HEK293 (cell line): ENCODE results near the gene MON1B.
"Not testable (repeated sequence)": the region's sequence is repeated elsewhere in the genome, so short reads cannot be mapped to it uniquely, and the experiment has no call there.

Source experiments
- CTCF ChIA-PET: fragments of 350-600 bp; formaldehyde crosslinking; extraction: SDS; loops from one replicate; lab custom pipeline; 2021; ENCODE audit warnings: antibody characterized with exemption; lab: Yijun Ruan, JAX
- POLR2A ChIA-PET: fragments of 300-600 bp; formaldehyde crosslinking; extraction: SDS; loops from one replicate; lab custom pipeline; 2020; ENCODE audit warnings: antibody characterized with exemption, inconsistent platforms; lab: Yijun Ruan, JAX
- H3K27ac ChIP-seq: fragments of 200-500 bp; sonication (Bioruptor generic); 2 replicates; pipeline ENCODE4 v1.5.1; 2014; ENCODE audit warnings: low read depth, low read length, control low read depth, inconsistent platforms; ENCODE audit errors: extremely low read depth
- H3K36me3 ChIP-seq, 2 experiments: fragments of 200-500 bp in 1 of 2; sonication (Bioruptor generic) in 1 of 2; 1 replicate in 1 of 2; 2 replicates in 1 of 2; pipeline ENCODE4 v1.5.1; 2014 to 2017; ENCODE audit warnings: inconsistent platforms in 2 of 2, low read length in 2 of 2; ENCODE audit not compliant: control insufficient read depth in 2 of 2, insufficient read depth in 1 of 2
- H3K4me1 ChIP-seq: fragments of 200-500 bp; sonication (Bioruptor generic); 2 replicates; pipeline ENCODE4 v1.5.1; 2014; ENCODE audit warnings: mild to moderate bottlenecking, low read length, inconsistent platforms; ENCODE audit not compliant: control insufficient read depth, insufficient read depth
- H3K4me3 ChIP-seq: 2 replicates; pipeline ENCODE4 v1.5.1; 2011; ENCODE audit warnings: low read depth, mild to moderate bottlenecking, control low read depth, low read length, moderate library complexity
- H3K9me3 ChIP-seq: fragments of 200-500 bp; sonication (Bioruptor generic); 2 replicates; pipeline ENCODE4 v1.5.1; 2014; ENCODE audit warnings: low read depth, low read length, inconsistent platforms; ENCODE audit not compliant: control insufficient read depth, insufficient read depth
- IKZF3 ChIP-seq: fragments of 450-650 bp; IDR thresholded peaks from 2 replicates; pipeline ENCODE4 v1.5.0; 2018; ENCODE audit warnings: missing biosample characterization, mild to moderate bottlenecking, missing genetic modification characterization, moderate library complexity
- RBAK ChIP-seq: fragments of 450-650 bp; formaldehyde crosslinking; IDR thresholded peaks from 2 replicates; pipeline ENCODE4 v1.5.1; 2016; ENCODE audit warnings: missing biosample characterization, missing genetic modification characterization
- SALL2 ChIP-seq: fragments of 450-650 bp; formaldehyde crosslinking; IDR thresholded peaks from 2 replicates; pipeline ENCODE4 v1.5.0; 2017; ENCODE audit warnings: missing biosample characterization, mild to moderate bottlenecking, missing genetic modification characterization, borderline replicate concordance
- ZBTB8A ChIP-seq: fragments of 450-650 bp; formaldehyde crosslinking; IDR thresholded peaks from 2 replicates; pipeline ENCODE4 v1.5.1; 2016; ENCODE audit warnings: missing biosample characterization, missing genetic modification characterization
- ZNF138 ChIP-seq: fragments of 450-650 bp; formaldehyde crosslinking; IDR thresholded peaks from 2 replicates; pipeline ENCODE4 v1.5.1; 2016; ENCODE audit warnings: missing biosample characterization, missing genetic modification characterization, borderline replicate concordance
- ZNF140 ChIP-seq: fragments of 450-650 bp; formaldehyde crosslinking; IDR thresholded peaks from 2 replicates; pipeline ENCODE4 v1.5.1; 2016; ENCODE audit warnings: missing biosample characterization, missing genetic modification characterization
- ZNF19 ChIP-seq: fragments of 450-650 bp; formaldehyde crosslinking; IDR thresholded peaks from 2 replicates; pipeline ENCODE4; 2016; ENCODE audit warnings: missing biosample characterization, missing genetic modification characterization, low read depth
- ZNF23 ChIP-seq: fragments of 450-650 bp; formaldehyde crosslinking; IDR thresholded peaks from 2 replicates; pipeline ENCODE4 v1.5.1; 2016; ENCODE audit warnings: missing biosample characterization, missing genetic modification characterization, borderline replicate concordance
- ZNF24 ChIP-seq: fragments of 450-650 bp; formaldehyde crosslinking; IDR thresholded peaks from 2 replicates; pipeline ENCODE4 v1.5.1; 2016; ENCODE audit warnings: missing biosample characterization, missing genetic modification characterization
- ZNF354C ChIP-seq: fragments of 450-650 bp; formaldehyde crosslinking; IDR thresholded peaks from 2 replicates; pipeline ENCODE4 v1.5.1; 2016; ENCODE audit warnings: missing biosample characterization, missing genetic modification characterization, low read depth, borderline replicate concordance
- ZNF391 ChIP-seq: fragments of 450-650 bp; formaldehyde crosslinking; IDR thresholded peaks from 2 replicates; pipeline ENCODE4 v1.5.1; 2016; ENCODE audit warnings: low read depth, missing biosample characterization, missing genetic modification characterization, borderline replicate concordance
- ZNF394 ChIP-seq: fragments of 450-650 bp; formaldehyde crosslinking; IDR thresholded peaks from 2 replicates; pipeline ENCODE4 v1.5.1; 2016; ENCODE audit warnings: missing biosample characterization, missing genetic modification characterization, mild to moderate bottlenecking, moderate library complexity, borderline replicate concordance
- ZNF426 ChIP-seq: fragments of 450-650 bp; formaldehyde crosslinking; IDR thresholded peaks from 2 replicates; pipeline ENCODE4 v1.5.1; 2017; ENCODE audit warnings: missing biosample characterization, missing genetic modification characterization, mild to moderate bottlenecking, inconsistent platforms, moderate library complexity
- ZNF510 ChIP-seq: fragments of 450-650 bp; formaldehyde crosslinking; IDR thresholded peaks from 2 replicates; pipeline ENCODE4 v1.5.1; 2018; ENCODE audit warnings: mild to moderate bottlenecking, missing genetic modification characterization, missing biosample characterization; ENCODE audit not compliant: insufficient replicate concordance
- ZNF530 ChIP-seq: fragments of 450-650 bp; formaldehyde crosslinking; IDR thresholded peaks from 2 replicates; pipeline ENCODE4 v1.5.1; 2016; ENCODE audit warnings: low read depth, missing biosample characterization, missing genetic modification characterization
- ZNF555 ChIP-seq: fragments of 450-650 bp; formaldehyde crosslinking; conservative IDR thresholded peaks from 2 replicates; pipeline ENCODE4 v1.5.1; 2017; ENCODE audit warnings: missing biosample characterization, mild to moderate bottlenecking, missing genetic modification characterization, inconsistent platforms
- ZNF560 ChIP-seq: fragments of 450-650 bp; formaldehyde crosslinking; IDR thresholded peaks from 2 replicates; pipeline ENCODE4 v1.5.1; 2017; ENCODE audit warnings: missing biosample characterization, missing genetic modification characterization, borderline replicate concordance
- ZNF623 ChIP-seq: fragments of 450-650 bp; formaldehyde crosslinking; IDR thresholded peaks from 2 replicates; pipeline ENCODE4 v1.5.1; 2016; ENCODE audit warnings: missing biosample characterization, missing genetic modification characterization
- ZNF626 ChIP-seq: fragments of 450-650 bp; sonication (Bioruptor Pico); formaldehyde crosslinking; IDR thresholded peaks from 2 replicates; pipeline ENCODE4 v1.5.1; 2018; ENCODE audit warnings: missing biosample characterization, missing genetic modification characterization, inconsistent platforms
- ZNF664 ChIP-seq: fragments of 450-650 bp; formaldehyde crosslinking; IDR thresholded peaks from 2 replicates; pipeline ENCODE4 v1.5.1; 2016; ENCODE audit warnings: missing biosample characterization, missing genetic modification characterization
- ZNF677 ChIP-seq: fragments of 450-650 bp; IDR thresholded peaks from 2 replicates; pipeline ENCODE4 v1.5.0; 2018; ENCODE audit warnings: missing biosample characterization, mild to moderate bottlenecking, missing genetic modification characterization, moderate library complexity
- ZNF777 ChIP-seq: fragments of 450-650 bp; formaldehyde crosslinking; IDR thresholded peaks from 2 replicates; pipeline ENCODE4 v1.5.1; 2017; ENCODE audit warnings: missing biosample characterization, missing genetic modification characterization, borderline replicate concordance
- ZNF791 ChIP-seq: fragments of 450-650 bp; formaldehyde crosslinking; IDR thresholded peaks from 2 replicates; pipeline ENCODE4 v1.5.1; 2016; ENCODE audit warnings: missing biosample characterization, missing genetic modification characterization
- TF ChIP-seq, protein P1 (sequence below): fragments of 450-650 bp; formaldehyde crosslinking; conservative IDR thresholded peaks from 2 replicates; pipeline ENCODE4 v1.5.1; 2016; ENCODE audit warnings: low read depth, missing biosample characterization, missing genetic modification characterization
- TF ChIP-seq, protein P2 (sequence below): fragments of 450-650 bp; formaldehyde crosslinking; conservative IDR thresholded peaks from 2 replicates; pipeline ENCODE4 v1.5.1; 2016; ENCODE audit warnings: low read depth, missing biosample characterization, missing genetic modification characterization

Gene MON1B

DNA sequence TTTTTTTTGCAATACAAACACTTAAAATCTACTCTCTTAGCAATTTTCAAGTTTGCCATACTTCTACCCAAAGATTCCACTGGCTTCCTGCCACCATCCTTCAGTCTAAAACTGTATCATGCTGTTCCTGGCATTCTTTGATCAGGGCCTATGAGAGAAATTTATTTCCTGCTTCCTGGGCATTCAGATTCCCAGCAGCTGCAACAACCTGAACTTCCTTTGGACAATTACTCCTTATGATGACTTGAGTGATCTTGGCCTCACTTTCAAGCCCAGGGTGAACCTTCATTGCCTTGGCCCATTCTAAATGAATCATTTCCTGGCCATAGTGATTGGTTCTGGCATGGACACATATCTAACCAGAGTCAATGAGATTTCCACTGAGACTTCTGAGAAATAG, 18.0 kb upstream of the MON1B start (continued):
- no peak for TF ChIP-seq ZNF677
- no peak for TF ChIP-seq ZNF777 (tag by site-specific recombination)
- no peak for TF ChIP-seq ZNF391
- TF ChIP-seq IKZF3 (tag by site-specific recombination): no peak
- TF ChIP-seq ZNF23: no peak
- no peak for TF ChIP-seq SALL2 (tag by site-specific recombination)

DNA sequence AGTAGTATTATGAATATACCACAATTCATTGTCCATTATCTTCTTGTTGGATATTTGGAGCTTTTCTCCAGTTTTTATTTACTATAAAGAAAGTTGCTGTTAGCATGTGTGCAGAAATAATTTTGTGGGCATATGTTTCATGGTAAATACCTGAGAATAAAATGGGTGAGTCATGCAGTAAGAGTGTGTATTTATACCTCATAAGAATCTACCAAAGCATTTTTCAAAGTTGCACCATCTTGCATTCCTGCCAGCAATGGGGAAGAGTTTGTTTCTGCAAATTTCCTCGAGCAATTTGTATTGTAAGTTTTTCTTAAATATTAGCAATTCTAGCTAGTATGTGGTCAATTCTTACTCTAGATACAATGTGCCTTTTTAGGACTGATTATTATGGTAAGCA, 7.9 kb upstream of the MON1B start:
- Histone ChIP-seq H3K9me3 (no peaks in the 10 kb centered on the region), H3K4me3 (no peak overlapping the region), H3K27ac (no peak overlapping the region), H3K36me3 (no peaks in the 10 kb centered on the region), H3K4me1 (no peaks in the 10 kb centered on the region)
- TF ChIP-seq ZNF626 (tag by site-specific recombination) (no peak), RBAK (tag by site-specific recombination) (no peak), ZNF24 (tag by site-specific recombination) (no peak)
- ChIA-PET CTCF (interaction anchor here (4.0 kb wide), 1 partner anchor 12 kb away, joined by 25 read pairs; no protein-coding TSS in a partner anchor), POLR2A (no interaction called here)

DNA sequence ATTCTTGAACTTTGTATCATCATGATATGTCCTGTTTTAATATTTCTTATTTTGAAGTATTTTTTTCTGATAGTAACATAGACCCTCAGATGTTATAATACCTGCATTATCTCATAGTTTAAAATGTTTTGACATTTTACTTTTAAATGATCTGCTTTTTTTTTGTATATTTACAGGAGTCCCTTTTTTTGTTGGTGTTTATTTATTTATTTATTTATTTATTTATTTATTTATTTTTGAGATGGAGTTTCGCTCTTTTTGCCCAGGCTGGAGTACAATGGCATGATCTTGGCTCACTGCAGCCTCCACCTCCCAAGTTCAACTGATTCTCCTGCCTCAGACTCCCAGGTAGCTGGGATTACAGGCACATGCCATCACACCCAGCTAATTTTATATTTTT, 4.7 kb upstream of the MON1B start:
- POLR2A ChIA-PET, H3K36me3 ChIP-seq, H3K4me1 ChIP-seq, H3K27ac ChIP-seq, H3K4me3 ChIP-seq, H3K9me3 ChIP-seq: not testable (repeated sequence)
- CTCF ChIA-PET: interaction anchor here (0.6 kb wide), 1 partner anchor 49 kb away, joined by 3 read pairs; no protein-coding TSS in a partner anchor
- TF ChIP-seq ZBTB8A (tag by site-specific recombination) (peak; percentile 51; the same call in 1 of the 2 replicates), ZNF394 (tag by site-specific recombination) (peak; percentile 85), ZNF623 (tag by site-specific recombination) (peak; percentile 72), ZNF19 (tag by site-specific recombination) (peak; percentile 69; the same call in 1 of the 2 replicates), ZNF426 (tag by site-specific recombination) (peak; percentile 64), RBAK (tag by site-specific recombination) (0 out of 2 replicates have a peak, but pooled peaks have one; percentile 30), ZNF555 (tag by site-specific recombination) (peak; percentile 75), ZNF138 (0 out of 2 replicates have a peak, but pooled peaks have one; percentile 49), ZNF530 (0 out of 2 replicates have a peak, but pooled peaks have one; percentile 61), ZNF140 (tag by site-specific recombination) (peak; percentile 85), ZNF560 (0 out of 2 replicates have a peak, but pooled peaks have one; percentile 19), ZNF791 (tag by site-specific recombination) (peak; percentile 74; the same call in 1 of the 2 replicates), ZNF354C (tag by site-specific recombination) (0 out of 2 replicates have a peak, but pooled peaks have one; percentile 46), ZNF510 (tag by site-specific recombination) (peak; percentile 43), ZNF664 (0 out of 2 replicates have a peak, but pooled peaks have one; percentile 34)
- TF ChIP-seq, protein P1, sequence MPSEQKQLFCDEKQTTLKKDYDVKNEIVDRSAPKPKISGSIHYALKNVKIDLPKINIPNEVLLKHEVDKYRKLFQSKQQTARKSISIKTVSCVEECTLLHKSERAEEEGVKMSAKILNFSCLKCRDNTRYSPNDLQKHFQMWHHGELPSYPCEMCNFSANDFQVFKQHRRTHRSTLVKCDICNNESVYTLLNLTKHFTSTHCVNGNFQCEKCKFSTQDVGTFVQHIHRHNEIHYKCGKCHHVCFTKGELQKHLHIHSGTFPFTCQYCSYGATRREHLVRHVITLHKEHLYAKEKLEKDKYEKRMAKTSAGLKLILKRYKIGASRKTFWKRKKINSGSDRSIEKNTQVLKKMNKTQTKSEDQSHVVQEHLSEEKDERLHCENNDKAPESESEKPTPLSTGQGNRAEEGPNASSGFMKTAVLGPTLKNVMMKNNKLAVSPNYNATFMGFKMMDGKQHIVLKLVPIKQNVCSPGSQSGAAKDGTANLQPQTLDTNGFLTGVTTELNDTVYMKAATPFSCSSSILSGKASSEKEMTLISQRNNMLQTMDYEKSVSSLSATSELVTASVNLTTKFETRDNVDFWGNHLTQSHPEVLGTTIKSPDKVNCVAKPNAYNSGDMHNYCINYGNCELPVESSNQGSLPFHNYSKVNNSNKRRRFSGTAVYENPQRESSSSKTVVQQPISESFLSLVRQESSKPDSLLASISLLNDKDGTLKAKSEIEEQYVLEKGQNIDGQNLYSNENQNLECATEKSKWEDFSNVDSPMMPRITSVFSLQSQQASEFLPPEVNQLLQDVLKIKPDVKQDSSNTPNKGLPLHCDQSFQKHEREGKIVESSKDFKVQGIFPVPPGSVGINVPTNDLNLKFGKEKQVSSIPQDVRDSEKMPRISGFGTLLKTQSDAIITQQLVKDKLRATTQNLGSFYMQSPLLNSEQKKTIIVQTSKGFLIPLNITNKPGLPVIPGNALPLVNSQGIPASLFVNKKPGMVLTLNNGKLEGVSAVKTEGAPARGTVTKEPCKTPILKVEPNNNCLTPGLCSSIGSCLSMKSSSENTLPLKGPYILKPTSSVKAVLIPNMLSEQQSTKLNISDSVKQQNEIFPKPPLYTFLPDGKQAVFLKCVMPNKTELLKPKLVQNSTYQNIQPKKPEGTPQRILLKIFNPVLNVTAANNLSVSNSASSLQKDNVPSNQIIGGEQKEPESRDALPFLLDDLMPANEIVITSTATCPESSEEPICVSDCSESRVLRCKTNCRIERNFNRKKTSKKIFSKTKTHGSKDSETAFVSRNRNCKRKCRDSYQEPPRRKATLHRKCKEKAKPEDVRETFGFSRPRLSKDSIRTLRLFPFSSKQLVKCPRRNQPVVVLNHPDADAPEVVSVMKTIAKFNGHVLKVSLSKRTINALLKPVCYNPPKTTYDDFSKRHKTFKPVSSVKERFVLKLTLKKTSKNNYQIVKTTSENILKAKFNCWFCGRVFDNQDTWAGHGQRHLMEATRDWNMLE (tag by site-specific recombination): peak; percentile 77
- TF ChIP-seq, protein P2, sequence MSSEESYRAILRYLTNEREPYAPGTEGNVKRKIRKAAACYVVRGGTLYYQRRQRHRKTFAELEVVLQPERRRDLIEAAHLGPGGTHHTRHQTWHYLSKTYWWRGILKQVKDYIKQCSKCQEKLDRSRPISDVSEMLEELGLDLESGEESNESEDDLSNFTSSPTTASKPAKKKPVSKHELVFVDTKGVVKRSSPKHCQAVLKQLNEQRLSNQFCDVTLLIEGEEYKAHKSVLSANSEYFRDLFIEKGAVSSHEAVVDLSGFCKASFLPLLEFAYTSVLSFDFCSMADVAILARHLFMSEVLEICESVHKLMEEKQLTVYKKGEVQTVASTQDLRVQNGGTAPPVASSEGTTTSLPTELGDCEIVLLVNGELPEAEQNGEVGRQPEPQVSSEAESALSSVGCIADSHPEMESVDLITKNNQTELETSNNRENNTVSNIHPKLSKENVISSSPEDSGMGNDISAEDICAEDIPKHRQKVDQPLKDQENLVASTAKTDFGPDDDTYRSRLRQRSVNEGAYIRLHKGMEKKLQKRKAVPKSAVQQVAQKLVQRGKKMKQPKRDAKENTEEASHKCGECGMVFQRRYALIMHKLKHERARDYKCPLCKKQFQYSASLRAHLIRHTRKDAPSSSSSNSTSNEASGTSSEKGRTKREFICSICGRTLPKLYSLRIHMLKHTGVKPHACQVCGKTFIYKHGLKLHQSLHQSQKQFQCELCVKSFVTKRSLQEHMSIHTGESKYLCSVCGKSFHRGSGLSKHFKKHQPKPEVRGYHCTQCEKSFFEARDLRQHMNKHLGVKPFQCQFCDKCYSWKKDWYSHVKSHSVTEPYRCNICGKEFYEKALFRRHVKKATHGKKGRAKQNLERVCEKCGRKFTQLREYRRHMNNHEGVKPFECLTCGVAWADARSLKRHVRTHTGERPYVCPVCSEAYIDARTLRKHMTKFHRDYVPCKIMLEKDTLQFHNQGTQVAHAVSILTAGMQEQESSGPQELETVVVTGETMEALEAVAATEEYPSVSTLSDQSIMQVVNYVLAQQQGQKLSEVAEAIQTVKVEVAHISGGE (tag by site-specific recombination): peak; percentile 65
